HG03108 (cell line): Measurements from ENCODE around the gene CDH13.
A peak's percentile ranks its signal among the peaks of the same experiment; 100 is the strongest.

Source experiments
- ATAC-seq: cut with Tn5 transposase; IDR thresholded peaks from one replicate; pipeline ENCODE4 v1.9.1; 2021; ENCODE audit warnings: moderate library complexity; ENCODE audit not compliant: unreplicated experiment

CDH13 gene

DNA sequence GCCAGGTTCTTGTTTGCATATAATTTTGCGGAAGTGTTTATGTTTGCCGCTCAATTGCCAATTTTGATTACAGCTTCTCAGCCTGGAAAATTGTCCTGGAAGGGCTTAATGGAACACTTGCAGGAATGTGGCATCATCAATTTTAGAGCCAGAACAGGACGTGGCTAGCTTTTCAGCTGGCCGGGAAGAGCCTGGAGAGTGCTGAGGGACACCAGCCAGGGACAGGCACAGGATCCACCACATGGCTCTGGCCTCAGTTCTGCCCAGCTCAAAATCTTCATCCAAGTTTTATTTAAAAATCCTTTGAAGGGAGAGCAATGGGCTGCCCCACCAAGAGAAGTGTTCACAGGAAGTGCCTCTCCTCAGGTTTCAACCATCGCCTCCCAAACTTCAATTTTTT is 893.8 kb downstream of the CDH13 start:
- no peak for ATAC-seq

DNA sequence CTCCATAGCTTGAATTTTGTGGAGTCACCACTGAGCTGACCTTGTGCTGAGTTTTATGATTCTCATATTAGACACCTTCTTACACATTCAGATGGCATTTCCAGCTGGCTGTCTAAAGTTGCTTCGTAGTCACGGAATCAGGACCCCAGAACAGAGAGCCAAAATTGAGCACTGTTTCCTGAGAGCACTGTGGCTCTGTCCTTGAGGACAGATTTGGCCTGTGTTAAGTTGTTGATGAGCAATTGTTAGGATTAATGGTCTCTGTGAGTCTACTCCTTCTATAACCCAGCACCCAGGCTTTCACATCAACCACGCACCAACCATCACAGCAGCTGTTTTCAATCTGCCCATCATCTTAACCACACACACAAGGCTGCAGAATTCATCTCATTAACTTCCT is 903.5 kb downstream of the CDH13 start:
- no peak for ATAC-seq

DNA sequence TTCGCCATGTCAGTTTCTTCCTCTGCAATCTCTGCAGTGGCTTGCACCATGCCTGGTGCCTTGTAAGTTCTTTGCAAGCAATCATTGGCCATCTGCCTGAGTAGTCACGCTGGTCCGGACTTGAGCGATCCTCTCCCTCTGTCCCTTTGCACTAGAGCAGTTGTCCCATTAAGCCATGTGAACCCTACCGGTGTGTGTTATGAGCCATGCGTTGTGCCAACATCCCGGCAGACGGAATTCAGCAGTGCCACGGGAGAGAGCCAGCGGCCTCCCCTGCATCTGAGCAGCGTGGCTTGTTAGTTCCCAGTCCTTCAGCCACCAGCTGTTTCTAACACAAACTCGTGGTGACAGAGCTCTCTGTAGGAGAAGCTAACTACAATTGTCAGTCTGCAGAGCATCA is 905.9 kb downstream of the CDH13 start:
- ATAC-seq, result no peak

DNA sequence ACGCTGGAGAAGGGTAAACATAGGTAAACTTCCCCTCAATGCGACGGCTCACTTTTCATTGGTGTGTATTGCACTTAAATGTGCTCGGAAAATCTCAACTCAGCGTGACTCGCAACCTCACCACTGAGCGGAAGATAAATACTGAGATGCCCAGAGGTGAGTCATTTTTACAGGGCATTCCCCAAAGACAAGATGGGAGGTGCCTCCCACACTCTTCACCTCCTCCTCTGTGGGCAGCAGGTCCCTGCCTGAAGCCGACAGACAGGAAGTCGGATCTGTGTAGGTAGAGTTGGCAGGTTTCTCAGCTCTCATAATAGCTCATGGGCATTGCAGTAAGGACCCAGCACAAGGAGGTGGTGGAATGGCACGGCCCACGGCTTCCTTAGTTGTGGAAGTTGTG is 906.4 kb downstream of the CDH13 start:
- ATAC-seq, result no peak

DNA sequence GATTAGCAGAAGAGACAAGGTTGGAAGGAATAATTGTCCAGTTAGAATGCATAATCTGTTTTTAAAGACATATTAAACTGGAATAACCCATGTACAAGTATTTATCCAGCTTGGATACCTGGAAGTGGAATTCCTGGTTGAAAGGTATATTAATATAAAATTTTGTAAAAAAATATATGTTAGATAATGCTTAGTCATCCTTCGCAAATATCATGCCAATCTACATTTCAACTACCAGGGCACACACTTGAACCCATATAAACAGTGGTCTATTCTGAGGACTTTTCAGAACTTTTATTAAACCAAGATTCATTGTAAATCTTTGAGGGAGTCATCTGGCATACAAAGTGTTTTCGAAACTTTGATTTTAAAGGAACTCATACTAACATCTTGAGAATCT is 911.9 kb downstream of the CDH13 start:
- no peak for ATAC-seq

DNA sequence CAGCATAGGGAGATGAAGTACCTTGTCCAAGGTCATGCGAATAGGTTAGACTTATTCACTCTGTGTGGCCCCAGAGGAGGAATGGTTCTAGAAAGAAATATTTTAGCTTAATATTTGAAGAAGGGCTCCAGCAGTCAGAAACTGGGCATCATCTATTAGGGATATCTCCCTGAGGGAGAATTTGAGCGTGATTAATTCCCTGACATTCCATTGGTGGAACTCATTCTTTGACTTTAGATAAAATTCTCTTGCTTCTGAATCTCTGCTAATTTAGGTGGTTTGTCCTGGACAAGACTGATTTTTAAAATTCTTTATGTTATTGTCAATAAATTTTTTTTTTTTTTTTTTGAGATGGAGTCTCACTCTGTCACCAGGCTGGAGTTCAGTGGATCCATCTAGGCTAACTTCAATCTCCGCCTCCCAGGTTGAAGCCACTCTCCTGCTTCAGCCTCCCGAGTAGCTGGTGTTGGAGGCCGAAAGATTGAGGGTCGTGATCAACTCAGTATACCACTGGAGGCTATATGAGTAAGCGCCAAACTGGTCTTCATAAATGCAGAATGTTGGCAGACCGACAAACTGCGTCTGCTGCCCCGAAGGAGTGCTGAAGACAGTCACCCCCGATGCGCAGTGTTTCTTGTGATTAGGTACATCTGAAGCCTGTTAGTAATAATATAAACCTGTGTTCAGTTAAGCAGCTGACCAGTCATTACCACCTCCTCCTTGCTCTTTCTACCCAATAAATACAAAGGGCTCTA is 913.1 kb downstream of the CDH13 start:
- no peak for ATAC-seq

DNA sequence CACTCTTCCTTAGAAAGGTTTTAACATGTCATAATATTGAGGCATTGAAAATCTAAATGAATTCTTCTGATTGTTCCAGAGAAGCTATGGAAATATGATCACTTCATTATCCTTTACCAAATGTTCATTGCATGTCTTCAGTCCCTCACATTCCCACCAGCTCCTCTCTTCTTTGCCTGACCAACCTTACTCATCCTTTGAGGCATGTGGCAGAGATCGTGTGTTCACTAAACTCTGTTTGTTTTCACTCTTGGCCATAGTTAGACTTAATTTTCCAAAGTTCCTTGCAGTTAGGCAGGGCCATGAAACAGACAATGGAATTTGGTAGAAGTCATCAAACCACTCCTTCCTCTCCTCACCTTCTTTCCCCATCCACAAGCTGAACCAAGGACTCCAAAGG is 914.5 kb downstream of the CDH13 start:
- no peak for ATAC-seq

DNA sequence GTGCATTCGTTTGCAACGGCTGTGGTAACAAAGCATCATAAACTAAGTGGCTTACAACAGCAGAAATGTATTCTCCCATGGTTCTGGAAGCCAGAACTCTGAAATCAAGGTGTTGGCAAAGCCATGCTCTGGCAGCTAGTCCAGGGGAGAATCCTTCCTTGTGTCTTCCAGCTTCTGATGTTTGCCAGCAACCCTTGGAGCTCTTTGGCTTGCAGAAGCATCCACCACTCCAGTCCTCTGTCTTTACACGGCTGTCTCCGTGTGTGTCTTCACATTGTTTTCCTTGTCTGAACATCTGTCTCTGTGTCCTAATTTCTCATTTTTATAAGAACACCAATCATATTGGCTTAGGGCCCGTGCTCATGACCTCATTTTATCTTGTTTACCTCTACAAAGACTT is 915.7 kb downstream of the CDH13 start:
- ATAC-seq, result no peak

DNA sequence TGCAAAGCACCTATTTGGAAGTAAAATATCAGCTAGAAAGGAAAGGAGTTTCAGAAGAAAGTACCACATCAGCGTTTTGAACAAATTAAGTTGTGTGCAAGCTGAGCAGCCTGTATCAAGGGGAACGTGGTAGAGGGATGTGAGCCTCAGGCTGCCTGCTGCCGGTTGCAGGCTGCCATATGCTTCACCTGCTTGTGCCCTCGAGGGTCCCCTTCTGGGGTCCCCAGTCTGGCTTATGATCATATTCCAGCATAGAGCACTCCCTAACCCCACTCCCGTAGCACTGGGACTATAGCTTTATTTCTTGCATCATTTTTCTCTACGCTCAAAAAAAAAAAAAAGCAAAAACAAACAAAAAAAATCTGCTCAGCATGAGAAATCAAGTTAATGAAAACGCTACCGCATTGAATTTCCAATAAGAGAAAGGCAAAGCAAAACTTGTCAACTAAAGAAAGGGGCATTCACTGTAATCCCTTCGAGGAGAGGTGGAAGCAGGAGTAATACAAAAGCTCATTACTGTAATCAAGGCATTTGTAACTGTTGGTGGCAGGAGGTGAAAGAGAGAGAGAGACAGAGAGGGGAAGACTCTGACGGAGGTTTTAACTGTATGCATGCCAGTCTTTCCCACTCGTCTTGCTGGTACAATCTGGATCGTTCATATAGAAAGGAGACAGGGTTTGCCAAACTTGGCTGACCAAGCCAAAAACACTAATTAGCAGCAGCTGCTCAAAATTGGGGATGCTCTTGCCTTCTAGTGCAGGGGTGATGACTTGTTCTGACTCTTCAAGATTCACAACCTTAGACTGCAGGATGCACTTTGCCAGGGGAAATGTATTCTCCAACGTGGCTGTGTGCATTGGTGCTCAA is 922.8 kb downstream of the CDH13 start:
- ATAC-seq, result no peak

DNA sequence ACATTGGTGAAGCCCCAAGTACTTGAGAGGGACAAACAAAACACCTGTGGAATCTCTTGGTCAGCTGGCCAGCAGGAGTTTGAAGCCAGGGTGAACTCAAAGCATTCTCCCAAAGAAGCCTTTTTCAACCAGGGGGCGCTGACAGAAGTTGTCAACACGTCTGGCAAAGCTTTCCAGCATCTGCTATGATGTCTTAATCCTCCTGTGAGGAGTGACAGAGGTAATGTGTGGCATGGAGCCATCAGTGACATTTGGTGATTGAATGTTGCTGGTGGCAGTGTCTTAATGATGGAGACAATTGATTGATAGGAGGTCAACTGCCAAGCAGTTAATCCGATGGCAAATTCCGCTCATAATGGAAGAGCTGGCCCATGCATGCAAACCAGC is 923.4 kb downstream of the CDH13 start:
- no peak for ATAC-seq

DNA sequence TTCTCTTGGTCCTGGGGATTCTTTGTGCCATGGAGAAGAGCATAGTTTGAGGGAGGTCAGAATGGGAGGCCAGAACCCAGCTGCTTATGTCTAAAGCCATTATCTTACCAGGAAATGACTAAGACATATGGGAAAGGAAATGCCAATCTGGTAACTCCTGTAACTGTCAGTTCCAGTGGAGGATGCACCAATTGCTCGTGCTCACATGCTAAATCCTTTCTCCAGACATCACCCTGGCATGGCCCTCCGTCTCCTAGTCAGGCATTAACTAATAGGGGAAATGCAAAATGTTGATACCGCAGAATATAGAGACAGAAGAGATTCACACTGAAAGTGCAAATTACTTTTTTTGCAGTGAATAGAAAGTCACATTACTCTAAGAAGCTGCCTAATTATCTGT is 925.5 kb downstream of the CDH13 start:
- no peak for ATAC-seq

DNA sequence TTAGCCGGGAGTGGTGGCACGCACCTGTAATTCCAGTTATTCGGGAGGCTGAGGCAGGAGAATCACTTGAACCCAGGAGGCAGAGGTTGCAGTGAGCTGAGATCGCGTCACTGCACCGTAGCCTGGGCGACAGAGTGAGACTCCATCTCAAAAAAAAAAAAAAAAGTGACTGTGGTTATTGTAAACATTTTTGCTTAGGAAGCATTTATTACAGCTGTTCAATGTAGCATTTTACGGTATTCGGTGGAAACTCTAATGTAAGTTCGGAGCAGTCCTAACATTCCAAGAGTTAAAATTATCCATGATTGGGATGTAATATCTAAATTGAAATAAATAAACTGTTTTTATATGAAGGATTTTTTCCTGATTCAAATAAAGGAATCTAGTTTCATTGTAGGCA is 926.2 kb downstream of the CDH13 start:
- no peak for ATAC-seq

DNA sequence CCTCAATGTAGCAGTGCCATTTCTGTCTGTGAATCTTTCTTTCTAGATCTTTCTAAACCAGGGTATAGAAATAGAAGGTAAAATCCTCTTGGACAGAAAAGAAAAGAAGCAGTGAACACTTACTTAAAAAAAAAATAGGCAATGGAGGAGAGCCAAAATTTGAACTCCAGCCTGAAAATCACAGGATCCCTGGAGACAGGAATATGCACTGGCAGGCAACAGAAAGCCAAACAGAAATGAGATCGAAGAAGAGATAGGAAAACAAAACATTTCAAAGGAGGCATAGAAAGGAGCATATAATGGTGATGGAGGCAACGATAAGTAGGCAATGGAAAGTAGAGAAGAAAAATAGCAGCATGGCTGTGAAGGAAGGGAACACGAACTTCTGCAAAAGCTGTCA is 927.3 kb downstream of the CDH13 start:
- no peak for ATAC-seq

DNA sequence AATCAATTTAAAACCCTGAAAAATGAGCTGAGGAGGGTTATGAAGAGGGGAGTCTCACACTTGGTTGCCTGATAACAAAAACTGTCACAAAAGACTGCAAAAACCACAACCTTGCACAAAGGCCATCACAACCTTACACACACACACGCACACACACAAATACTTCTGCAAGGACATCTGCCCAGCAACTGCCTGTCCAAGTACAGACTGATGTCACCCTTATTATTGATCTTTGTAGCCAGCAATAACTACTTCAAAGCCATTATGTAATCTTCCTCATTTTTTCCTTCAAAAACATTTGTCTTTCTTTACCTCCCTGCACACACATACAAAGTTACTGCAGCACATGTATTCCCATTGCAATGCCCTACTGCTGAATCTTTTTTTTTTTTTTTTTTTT is 927.8 kb downstream of the CDH13 start:
- no peak for ATAC-seq

DNA sequence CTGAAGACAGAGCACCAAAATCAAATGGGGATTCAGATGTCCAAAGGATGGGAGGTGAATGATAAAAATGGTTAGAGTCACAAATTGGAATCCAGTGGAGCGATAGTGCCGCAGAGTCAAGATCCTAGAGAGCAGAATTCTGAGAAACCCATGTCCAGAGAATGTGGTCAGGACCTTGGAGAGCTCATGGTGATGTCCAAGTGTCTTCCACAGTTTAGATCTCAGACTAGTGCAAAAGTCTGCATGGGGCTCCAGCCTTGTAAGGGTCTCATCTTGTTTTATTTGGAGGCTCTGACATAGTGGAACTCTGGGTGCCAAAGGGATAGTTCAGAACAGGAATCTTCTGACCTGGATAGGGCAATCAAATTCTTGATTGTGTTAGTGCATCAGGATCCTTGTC is 935.1 kb downstream of the CDH13 start:
- no peak for ATAC-seq

DNA sequence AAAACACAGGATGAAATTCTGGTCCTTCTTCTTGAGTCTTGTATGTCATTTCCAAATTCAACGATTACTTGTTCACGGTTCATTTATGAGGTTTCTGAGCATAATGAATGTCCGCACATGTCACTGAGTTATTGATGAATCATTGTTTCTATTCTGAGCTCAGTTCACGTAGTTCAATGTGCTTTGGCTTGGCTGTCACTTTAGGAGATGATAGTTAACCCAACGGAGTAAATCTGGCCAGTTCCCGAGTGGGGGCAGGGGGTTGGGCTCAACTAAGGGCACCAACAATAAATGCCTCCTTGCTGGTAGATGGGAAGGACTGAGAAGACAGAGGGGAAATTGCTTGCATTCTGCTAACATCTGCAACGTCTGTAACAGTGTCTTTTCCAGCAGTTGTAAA is 941.6 kb downstream of the CDH13 start:
- ATAC-seq, result no peak

DNA sequence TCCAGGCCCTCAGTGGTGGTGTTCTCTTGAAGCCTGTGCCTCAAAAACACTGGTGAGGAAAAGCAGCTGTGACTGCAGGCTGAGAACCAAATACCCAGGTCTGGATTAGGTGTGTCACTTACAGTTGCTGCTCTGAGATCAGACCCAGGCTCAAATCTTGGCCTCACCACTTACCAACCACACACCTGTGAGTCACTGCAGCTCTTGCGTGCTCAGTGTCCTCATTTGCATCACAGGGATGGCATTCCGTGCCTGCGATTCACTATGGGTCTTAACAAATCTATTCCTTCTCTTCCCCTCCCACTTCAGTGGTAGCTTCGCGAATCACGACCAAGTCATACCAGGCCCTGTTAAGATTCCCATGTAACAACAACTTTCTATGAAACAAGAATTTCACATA is 947.6 kb downstream of the CDH13 start:
- ATAC-seq, result no peak

DNA sequence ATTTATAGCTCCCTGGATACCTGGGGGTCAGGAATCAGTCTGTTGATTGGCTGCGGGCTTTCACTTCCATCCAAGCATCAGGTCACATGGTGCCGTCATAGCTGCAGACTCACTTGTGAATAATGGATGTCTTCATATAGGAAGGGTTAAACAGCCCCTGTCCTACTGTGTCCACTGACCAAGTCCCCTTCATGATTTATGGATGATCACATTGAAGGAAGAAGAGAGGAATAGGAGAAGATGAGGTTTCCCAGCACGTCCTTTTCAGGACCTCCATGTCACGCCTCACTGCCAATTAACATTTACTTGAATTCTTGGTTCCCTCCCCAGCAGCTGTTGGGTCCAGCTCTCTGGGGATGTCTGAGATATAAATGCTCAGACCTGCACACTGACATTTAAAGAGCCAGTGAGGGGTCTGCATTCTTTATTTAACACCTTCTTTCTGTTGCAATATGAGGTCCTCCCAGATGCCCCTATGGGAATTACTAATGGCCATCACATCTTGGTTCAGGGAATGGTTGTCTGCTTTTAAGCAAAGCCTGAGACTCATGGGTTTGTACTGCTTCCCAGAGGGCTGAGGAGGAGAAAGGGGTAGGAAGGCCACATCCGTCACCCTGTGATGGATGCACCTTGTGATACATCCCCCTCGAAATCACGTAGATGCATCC is 950.4 kb downstream of the CDH13 start:
- ATAC-seq, result no peak

DNA sequence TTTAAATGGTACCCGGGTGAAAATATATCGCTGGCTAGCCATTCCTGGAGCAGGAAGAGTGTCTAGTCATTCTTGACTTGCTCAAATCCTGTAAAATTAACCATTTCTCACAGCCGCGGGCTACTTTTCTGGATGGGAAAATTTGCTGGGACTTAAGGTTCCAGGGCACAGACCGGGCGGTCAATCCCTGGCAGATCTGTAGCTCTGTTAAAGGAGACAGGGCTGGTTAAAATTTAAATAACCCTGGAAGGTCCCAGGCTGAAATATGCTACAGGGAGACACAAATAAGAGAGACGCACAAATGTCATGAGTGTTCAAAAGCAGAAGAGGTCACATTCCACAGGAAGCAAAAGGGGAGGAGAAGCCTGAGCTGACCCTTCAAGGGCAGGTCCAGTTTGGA is 951.4 kb downstream of the CDH13 start:
- no peak for ATAC-seq

DNA sequence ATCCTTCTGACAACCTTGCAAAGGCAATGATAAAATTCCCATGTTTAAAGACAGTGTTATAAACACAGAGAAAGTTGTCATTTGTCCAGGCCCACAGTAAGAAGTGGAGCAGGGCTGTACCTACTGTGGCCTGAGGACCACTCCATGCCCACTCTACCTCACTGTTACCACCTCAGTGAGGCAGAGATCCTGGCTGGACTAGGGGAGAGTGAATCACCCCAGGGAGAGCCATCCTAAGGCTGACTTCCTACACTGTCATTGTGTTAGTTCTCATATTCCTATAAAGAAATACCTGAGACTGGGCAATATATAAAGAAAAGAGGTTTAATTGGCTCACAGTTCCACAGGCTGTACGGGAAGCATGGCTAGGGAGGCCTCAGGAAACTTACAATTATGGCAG is 952.3 kb downstream of the CDH13 start:
- no peak for ATAC-seq

DNA sequence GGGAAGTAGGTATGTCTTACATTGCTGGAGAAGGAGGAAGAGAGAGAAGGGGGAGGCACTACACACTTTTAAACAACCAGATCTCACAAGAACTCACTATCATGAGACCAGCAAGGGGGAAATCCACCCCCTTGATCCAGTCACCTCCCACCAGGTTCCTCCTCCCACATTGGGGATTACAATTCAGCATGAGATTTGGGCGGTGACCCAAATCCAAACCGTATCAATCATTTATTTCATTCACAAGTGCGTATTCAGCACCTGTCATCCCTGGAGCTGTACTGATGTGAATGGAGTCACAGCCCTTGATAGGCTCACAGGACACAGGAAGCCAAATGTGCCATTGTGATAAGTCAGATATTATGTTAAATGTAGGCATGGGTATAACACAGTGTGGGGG is 952.7 kb downstream of the CDH13 start:
- ATAC-seq, result no peak

DNA sequence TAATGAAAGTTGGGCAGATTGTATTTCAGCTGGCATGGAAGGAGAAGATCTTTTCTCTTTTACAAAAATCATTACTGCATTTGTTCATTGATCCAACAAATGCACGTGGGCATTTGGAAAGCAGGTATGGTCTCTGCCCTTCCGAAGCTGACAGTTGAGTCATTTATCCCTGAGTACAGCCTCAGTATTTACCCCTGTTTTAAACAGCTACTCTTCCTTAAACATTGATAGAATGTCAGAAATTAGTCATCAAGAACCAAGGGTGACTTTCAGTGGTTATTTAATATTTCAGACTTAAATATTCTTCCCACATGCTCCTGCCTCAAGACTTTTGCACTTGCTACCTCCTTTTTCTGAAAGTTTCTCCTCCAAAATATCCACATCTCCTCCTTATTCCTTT is 954.3 kb downstream of the CDH13 start:
- ATAC-seq, result peak; percentile 86
